Measurements from ENCODE around the gene CPXM2.

CPXM2 gene

DNA sequence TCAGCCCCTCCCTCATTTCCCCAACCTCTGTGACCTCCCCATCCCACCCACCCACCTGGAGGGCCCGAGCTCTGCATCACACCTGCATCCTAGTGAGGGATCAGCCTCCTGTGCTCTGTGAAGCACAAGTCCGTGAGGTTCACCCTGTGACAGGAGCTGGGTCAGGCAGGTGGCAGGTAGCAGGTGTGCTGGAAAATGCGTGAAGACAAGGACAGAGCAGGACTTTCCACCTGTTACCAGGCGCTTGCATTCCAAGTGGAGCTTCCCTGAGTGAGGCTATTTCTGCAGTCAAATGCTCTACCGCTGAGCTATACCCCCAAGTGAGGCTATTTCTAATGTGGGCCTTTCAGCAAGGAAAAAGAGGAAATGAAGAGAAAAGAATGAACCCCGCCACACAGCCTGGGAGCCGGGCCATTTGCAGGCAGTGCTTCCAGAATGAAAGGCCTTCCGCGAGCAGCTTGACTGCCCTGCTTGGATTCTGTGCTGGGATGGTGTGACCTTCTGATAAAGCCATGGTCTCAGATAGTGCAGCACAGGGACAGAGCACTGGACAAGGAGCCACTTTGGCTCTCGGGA is 13.3 kb upstream of the CPXM2 start:
- no peak for FAIRE-seq
- no peak for DNase-seq (ENCODE audit: low spot score)

DNA sequence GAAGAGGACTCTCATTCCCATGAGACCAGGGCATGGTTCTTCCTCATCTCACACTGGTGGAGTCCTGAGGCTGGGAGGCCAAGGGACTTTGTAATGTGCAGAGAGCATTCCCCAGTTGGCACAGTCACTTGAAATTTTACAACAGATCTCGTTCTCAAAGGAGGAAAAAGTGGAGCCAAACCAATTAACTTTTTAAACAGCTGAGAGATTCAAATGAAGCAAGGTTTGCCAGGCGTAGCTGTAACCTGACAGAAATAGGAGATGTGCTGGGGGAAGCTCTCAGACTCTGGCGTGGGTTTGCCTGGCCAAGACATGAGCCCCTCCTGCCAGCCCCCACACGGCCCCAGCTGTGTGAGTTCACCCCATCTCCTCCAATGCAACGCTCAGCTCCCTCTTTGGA is 12.0 kb upstream of the CPXM2 start:
- no peak for FAIRE-seq
- DNase-seq (ENCODE audit: low spot score) = no peak

GRCh38 chr10:123901621-123902020 is 10.0 kb upstream of the CPXM2 start:
- FAIRE-seq = no peak
- DNase-seq (ENCODE audit: low spot score) = no peak

- FAIRE-seq = no peak
- DNase-seq (ENCODE audit: low spot score) = no peak
Measured at GRCh38 chr10:123897146-123897545, 5.5 kb upstream of the CPXM2 start.

- DNase-seq (ENCODE audit: low spot score) = no peak
- FAIRE-seq = no peak
Measured at GRCh38 chr10:123896246-123896927, 4.8 kb upstream of the CPXM2 start.

- FAIRE-seq = no peak
- DNase-seq (ENCODE audit: low spot score) = no peak
Measured at GRCh38 chr10:123893651-123894050, 2.0 kb upstream of the CPXM2 start.

DNA sequence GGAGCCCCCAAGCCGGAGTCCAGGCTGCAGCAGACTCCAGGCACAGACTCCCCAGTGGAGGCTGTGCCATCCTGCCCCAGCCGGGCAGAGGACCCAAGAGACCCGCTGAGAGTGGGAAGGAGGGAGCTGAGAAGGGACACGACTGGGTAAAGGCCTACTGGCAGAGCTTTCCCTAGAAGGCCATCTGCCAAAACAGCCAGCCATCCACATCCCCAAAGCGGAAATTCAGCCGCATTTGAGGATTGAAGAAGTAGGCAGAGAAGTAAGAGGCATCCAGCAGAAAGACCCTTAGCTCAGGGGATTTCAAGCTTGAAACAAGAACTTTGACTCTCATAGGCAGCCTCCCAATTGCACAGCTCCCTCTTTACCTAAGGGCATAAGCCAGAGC is 857 bp downstream of the CPXM2 start:
- FAIRE-seq (no peak), DNase-seq (ENCODE audit: low spot score) (no peak)

DNA sequence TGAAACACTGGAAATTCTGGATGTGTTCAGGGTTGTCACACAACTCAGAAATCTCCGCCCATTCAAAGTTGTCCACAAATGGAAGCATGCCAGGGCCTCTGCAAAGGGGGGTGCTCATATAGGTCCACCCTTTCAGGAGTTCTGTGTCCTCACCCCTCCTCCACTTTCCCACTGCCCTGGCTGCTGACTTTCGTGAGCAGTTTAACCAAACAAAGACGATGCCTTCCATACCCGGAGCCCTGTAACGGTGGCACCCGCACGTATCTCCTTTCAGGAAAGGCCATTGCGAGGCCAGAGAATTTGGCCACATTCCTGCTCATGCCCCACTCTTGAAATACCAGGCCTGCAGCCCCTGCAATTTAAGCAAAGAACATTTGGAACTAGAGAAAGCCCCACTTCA is 1.4 kb downstream of the CPXM2 start:
- DNase-seq (ENCODE audit: low spot score) (no peak), FAIRE-seq (no peak)

GRCh38 chr10:123889821-123890220 is 1.8 kb downstream of the CPXM2 start:
- DNase-seq (ENCODE audit: low spot score) = no peak
- FAIRE-seq = no peak

- DNase-seq (ENCODE audit: low spot score) (no peak), FAIRE-seq (no peak)
Measured at GRCh38 chr10:123888751-123889150, 2.9 kb downstream of the CPXM2 start.

DNA sequence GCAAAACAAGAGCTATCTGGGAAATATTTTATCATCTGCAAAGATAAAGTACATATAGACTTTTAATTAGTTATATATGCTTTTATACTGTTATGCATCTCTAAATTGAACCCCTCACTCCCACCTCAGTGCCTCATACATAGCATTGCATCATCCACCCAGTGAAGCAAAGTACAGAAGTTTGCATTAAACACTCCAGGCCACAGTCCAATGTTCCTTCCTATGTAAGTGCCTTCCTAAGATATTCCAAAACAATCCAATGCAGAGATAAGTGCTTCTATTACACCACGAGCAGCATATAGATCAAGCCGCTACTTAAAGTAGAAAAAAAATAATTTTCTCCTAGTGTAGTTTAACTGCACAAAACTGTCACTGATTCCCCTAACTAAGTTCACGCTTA is 3.4 kb downstream of the CPXM2 start:
- no peak for FAIRE-seq

GRCh38 chr10:123886292-123886691 is 5.3 kb downstream of the CPXM2 start:
- no peak for FAIRE-seq

More for the DNA sequence above, 3.4 kb downstream of the CPXM2 start:
- no peak for DNase-seq (ENCODE audit: low spot score)

GRCh38 chr10:123885406-123886170 is 6.0 kb downstream of the CPXM2 start:
- DNase-seq (ENCODE audit: low spot score) (no peak), FAIRE-seq (no peak)

More at GRCh38 chr10:123886292-123886691, 5.3 kb downstream of the CPXM2 start:
- DNase-seq (ENCODE audit: low spot score) = no peak

DNA sequence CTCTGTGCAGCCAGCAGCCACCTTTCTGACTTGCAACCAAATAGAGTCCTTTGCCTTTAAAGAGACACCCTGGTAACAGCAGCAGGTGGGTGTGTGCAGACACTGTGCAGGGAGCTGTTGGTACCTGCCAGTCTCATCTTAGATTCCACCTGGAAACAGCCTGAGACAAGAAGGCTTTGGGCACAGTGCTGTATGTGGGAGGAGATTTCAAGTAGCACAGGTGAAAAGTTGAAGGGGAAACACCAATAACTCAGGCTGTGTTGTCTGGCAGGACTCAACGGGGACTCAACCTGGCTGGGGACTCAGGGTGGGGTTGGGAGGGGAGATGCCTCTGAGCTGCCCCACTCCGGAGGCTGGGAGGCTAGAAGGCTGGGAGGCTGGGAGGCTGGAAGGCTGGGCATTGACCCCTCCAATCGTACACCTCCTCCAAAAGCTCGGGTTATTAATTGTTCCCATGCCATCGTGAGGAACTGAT is 6.7 kb downstream of the CPXM2 start:
- DNase-seq (ENCODE audit: low spot score) = no peak
- FAIRE-seq = no peak

- FAIRE-seq (no peak), DNase-seq (ENCODE audit: low spot score) (no peak)
Measured at GRCh38 chr10:123884351-123884906, 7.2 kb downstream of the CPXM2 start.

DNA sequence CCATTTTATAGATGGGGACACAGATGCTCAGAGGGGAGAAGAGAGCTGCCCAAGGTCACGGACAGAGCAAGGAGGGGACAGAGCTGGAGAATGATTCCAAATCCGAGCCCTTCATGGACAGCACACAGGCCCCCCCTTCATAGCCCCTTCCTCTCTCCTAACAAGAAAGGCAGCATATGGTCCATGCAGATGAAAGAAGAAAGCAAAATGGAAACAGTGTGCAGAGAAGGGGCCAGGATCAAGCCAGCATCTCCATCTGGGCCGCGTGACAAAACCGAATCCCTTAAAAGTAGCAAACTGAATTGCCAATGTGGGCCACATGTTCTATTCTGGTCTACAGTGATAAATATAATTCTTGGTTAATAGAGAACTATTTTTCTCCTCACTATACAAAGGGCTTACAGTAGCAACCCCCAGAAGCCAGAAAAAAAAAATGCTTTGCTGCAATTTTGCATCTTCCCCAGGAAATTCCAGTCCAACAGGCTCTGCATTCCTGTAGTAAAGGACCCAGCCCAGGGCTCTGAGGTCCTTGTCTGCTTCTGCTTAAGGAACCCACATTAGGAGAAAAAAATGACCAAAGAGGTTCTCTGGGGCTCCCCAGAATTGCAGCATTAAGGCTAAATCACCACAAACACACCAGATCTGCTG is 7.8 kb downstream of the CPXM2 start:
- FAIRE-seq (no peak), DNase-seq (ENCODE audit: low spot score) (no peak)

GRCh38 chr10:123882681-123883445 is 8.7 kb downstream of the CPXM2 start:
- no peak for DNase-seq (ENCODE audit: low spot score)
- FAIRE-seq = no peak

DNA sequence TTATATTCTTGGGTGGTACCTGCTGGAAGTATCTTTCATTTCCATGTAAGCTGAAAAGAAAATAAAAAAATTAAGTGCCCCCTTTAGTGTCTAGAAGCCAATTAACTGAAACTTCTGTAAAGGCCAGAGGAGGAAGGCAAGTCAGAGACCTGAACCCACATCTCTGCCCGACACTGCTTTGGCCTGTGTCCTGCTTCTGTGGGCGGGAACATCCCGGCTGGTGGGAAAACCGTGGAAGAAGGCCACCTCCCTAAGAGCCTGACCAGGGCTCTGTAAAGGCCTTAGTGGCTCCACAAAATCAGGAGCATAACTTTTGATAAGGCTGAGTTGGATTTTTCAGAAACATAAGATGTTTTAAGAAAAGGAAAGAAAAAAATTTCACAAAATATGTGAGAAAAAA is 9.4 kb downstream of the CPXM2 start:
- no peak for DNase-seq (ENCODE audit: low spot score)
- no peak for FAIRE-seq

GRCh38 chr10:123879606-123880257 is 11.9 kb downstream of the CPXM2 start:
- FAIRE-seq (no peak), DNase-seq (ENCODE audit: low spot score) (no peak)

- FAIRE-seq (no peak), DNase-seq (ENCODE audit: low spot score) (no peak)
Measured at GRCh38 chr10:123878666-123879303, 12.8 kb downstream of the CPXM2 start.
